HepG2 (cell line): ENCODE data around the gene NOSIP. TPM values are rescaled to one million over a fixed set of nuclear protein-coding genes. Genes with fewer than 3 reads are reported as not detected.
A peak's percentile ranks its signal among the peaks of the same experiment; 100 is the strongest.

Experiments used
- ATAC-seq: fragments of 200-7000 bp; cut with Tn5 transposase; 3 replicates; pipeline ENCODE4 v1.9.1; 2020; ENCODE audit warnings: mild to moderate bottlenecking, moderate library complexity
- BruUV-seq: library from RNA; stranded (reverse); fragments of 400-500 nt; replicated peaks from 2 replicates; lab custom pipeline; 2021; lab: Mats Ljungman, UMichigan
- CTCF ChIA-PET: fragments of 300-600 bp; formaldehyde crosslinking; extraction: SDS; loops from one replicate; lab custom pipeline; 2021; ENCODE audit warnings: low total read pairs, inconsistent platforms, low intra/inter-chr PET ratio; lab: Yijun Ruan, JAX
- POLR2A ChIA-PET: fragments of 350-600 bp; sonication (Branson Sonifier 250); formaldehyde crosslinking; loops from one replicate; lab custom pipeline; 2020; ENCODE audit warnings: antibody characterized with exemption, inconsistent platforms; lab: Yijun Ruan, JAX
- DNase-seq: peaks from one replicate; pipeline ENCODE4 v3.0.0-alpha.2; 2015; ENCODE audit warnings: low spot score
- FAIRE-seq: peaks from 3 replicates; lab custom pipeline; 2011; peaks lifted over from hg19 to GRCh38; lab: Jason Lieb, UNC
- H2AFZ ChIP-seq: one replicate; pipeline ENCODE4 v1.6.1; 2011; ENCODE audit warnings: low read length, inconsistent platforms
- H3K27ac ChIP-seq: fragments of 300-600 bp; 3 replicates; pipeline ENCODE4 v1.8.0; 2011; ENCODE audit warnings: mixed run types, mild to moderate bottlenecking, mixed read lengths, low read length, inconsistent platforms; ENCODE audit not compliant: insufficient read depth; ENCODE audit errors: extremely low read length
- H3K27me3 ChIP-seq, 2 experiments: fragments of 200-600 bp in 1 of 2; 2 replicates in 1 of 2; 3 replicates in 1 of 2; pipeline versions ENCODE4 v1.6.0 to v1.8.0; 2011; ENCODE audit warnings: low read length in 2 of 2, mild to moderate bottlenecking in 2 of 2, moderate library complexity in 2 of 2, inconsistent platforms in 1 of 2; ENCODE audit not compliant: insufficient read depth in 2 of 2, control insufficient read depth in 1 of 2
- H3K36me3 ChIP-seq, 2 experiments: fragments of 200-600 bp in 1 of 2; replicated peaks in 1 of 2; 2 replicates in 1 of 2; 3 replicates in 1 of 2; pipeline versions ENCODE4 v1.5.1 to v1.8.0; 2011; ENCODE audit warnings: low read length in 2 of 2, inconsistent platforms in 1 of 2; ENCODE audit not compliant: insufficient read depth in 2 of 2, control insufficient read depth in 1 of 2
- H3K4me1 ChIP-seq: 2 replicates; pipeline ENCODE4 v1.5.1; 2012; ENCODE audit warnings: low read length, inconsistent platforms; ENCODE audit not compliant: insufficient read depth
- H3K4me2 ChIP-seq: 2 replicates; pipeline ENCODE4 v1.6.0; 2011; ENCODE audit warnings: low read depth, low read length, inconsistent platforms
- H3K4me3 ChIP-seq, 3 experiments: fragments of 200-600 bp in 1 of 3; sonication (generic), shearing (Covaris generic) in 1 of 3; replicated peaks in 1 of 3; 2 replicates each; pipeline ENCODE4 v1.5.1; 2011 to 2016; ENCODE audit warnings: low read length in 3 of 3, inconsistent platforms in 2 of 3, low read depth in 2 of 3, mild to moderate bottlenecking in 2 of 3, control low read depth in 1 of 3, mixed read lengths in 1 of 3; ENCODE audit not compliant: insufficient read depth in 1 of 3
- H3K79me2 ChIP-seq: one replicate; pipeline ENCODE4 v1.6.1; 2011; ENCODE audit warnings: low read length, inconsistent platforms; ENCODE audit not compliant: insufficient read depth
- H3K9ac ChIP-seq: 2 replicates; pipeline ENCODE4 v1.6.0; 2011; ENCODE audit warnings: mild to moderate bottlenecking, low read depth, low read length, inconsistent platforms; ENCODE audit not compliant: insufficient read depth
- H3K9me3 ChIP-seq: 2 replicates; pipeline ENCODE4 v1.5.1; 2012; ENCODE audit warnings: mild to moderate bottlenecking, low read length
- H4K20me1 ChIP-seq: 2 replicates; pipeline ENCODE4 v1.6.0; 2011; ENCODE audit warnings: inconsistent platforms, mild to moderate bottlenecking, low read length, moderate library complexity; ENCODE audit not compliant: insufficient read depth
- CREB1 ChIP-seq, 2 experiments: fragments of 450-650 bp in 1 of 2; IDR thresholded peaks; 2 replicates each; pipeline ENCODE4 v1.6.1; 2016 to 2017; ENCODE audit warnings: control low read depth in 1 of 2, mild to moderate bottlenecking in 1 of 2, missing compliant biosample characterization in 1 of 2, missing genetic modification characterization in 1 of 2
- NCOA5 ChIP-seq: sonication (generic); formaldehyde crosslinking; IDR thresholded peaks from 2 replicates; pipeline ENCODE4 v1.4.0; 2020; ENCODE audit warnings: missing genetic modification reagents
- SAP130 ChIP-seq: IDR thresholded peaks from 2 replicates; pipeline ENCODE4 v1.6.1; 2016; ENCODE audit warnings: low read depth
- SOX13 ChIP-seq, 3 experiments: fragments of 450-650 bp in 1 of 3; sonication (generic) in 1 of 3; formaldehyde crosslinking in 1 of 3; IDR thresholded peaks in 2 of 3; conservative IDR thresholded peaks in 1 of 3; 2 replicates each; pipeline versions ENCODE4 v1.5.0 to v1.6.1; 2016 to 2020; ENCODE audit warnings: antibody characterized with exemption in 1 of 3, mild to moderate bottlenecking in 1 of 3, missing compliant biosample characterization in 1 of 3, missing genetic modification reagents in 1 of 3, moderate library complexity in 1 of 3
- SOX6 ChIP-seq, 2 experiments: fragments of 450-650 bp in 1 of 2; sonication (generic) in 1 of 2; formaldehyde crosslinking in 1 of 2; IDR thresholded peaks; 2 replicates each; pipeline versions ENCODE4 v1.4.0 to v1.6.1; 2017 to 2020; ENCODE audit warnings: antibody characterized with exemption in 1 of 2, mild to moderate bottlenecking in 1 of 2, missing genetic modification reagents in 1 of 2
- STAG1 ChIP-seq: sonication (generic); formaldehyde crosslinking; IDR thresholded peaks from 2 replicates; pipeline ENCODE4 v1.4.0; 2020; ENCODE audit warnings: missing genetic modification reagents
- THAP11 ChIP-seq: IDR thresholded peaks from 2 replicates; pipeline ENCODE4 v1.6.1; 2016; ENCODE audit warnings: missing biosample characterization, missing genetic modification reagents
- XRCC5 ChIP-seq: fragments of 200-400 bp; formaldehyde crosslinking; optimal IDR thresholded peaks from 2 replicates; pipeline ENCODE3; 2017; ENCODE audit warnings: mild to moderate bottlenecking, low read length
- ZFP36L2 ChIP-seq: sonication (generic); formaldehyde crosslinking; IDR thresholded peaks from 2 replicates; pipeline ENCODE4 v1.4.0; 2020; ENCODE audit warnings: missing genetic modification reagents
- ZMYM3 ChIP-seq: sonication (generic); formaldehyde crosslinking; IDR thresholded peaks from 2 replicates; pipeline ENCODE4 v1.5.1; 2020; ENCODE audit warnings: mild to moderate bottlenecking, missing genetic modification reagents
- ZNF446 ChIP-seq: sonication (generic); formaldehyde crosslinking; IDR thresholded peaks from 2 replicates; pipeline ENCODE4 v1.5.0; 2020; ENCODE audit warnings: mild to moderate bottlenecking, missing genetic modification reagents
- ZSCAN21 ChIP-seq: sonication (generic); formaldehyde crosslinking; IDR thresholded peaks from 2 replicates; pipeline ENCODE4 v1.8.0; 2022; ENCODE audit warnings: mild to moderate bottlenecking, missing genetic modification reagents, moderate library complexity, borderline replicate concordance
- WGBS: methylation state at CpG from one replicate; pipeline ENCODE4 v1.1.6; 2017; ENCODE audit warnings: low lambda C conversion rate; 5-methylcytosine and 5-hydroxymethylcytosine counted together
- in situ Hi-C: cut with HindIII; loops from 2 replicates; pipeline ENCODE4 v1.10.0; 2017; ENCODE audit warnings: low pct_unique_long_range_greater_than_20kb; ENCODE audit not compliant: extremely low pct_ligation_motif_present
- intact Hi-C: fragments of 100-400 bp; cut with micrococcal nuclease; formaldehyde crosslinking; loops from one replicate; pipeline ENCODE4 v1.10.0; 2022; ENCODE audit not compliant: unreplicated experiment
- polyA plus RNA-seq, 8 experiments: library from polyadenylated mRNA; depleted of rRNA in 3 of 8; stranded (reverse) in 7 of 8; unstranded in 1 of 8; fragments of >200 nt; fragmentation: Illumina TruSeq in 4 of 8; extraction: Trizol in 4 of 8; gene quantifications; 2 replicates each; pipeline versions ENCODE4 v1.2.1 to v1.2.3, GENCODE V29; 2011 to 2016; ENCODE audit warnings: low read depth in 4 of 8, missing spikeins in 1 of 8, mixed read lengths in 1 of 8; ENCODE audit not compliant: insufficient read depth in 1 of 8
- total RNA-seq, 5 experiments: library from RNA; depleted of rRNA; stranded (reverse); fragments of >200 nt; fragmentation: Illumina TruSeq; extraction: Trizol; gene quantifications; 2 replicates each; pipeline ENCODE4 v1.2.3, GENCODE V29; 2016; ENCODE audit warnings: low read depth in 1 of 5
- TF ChIP-seq, protein P1 (sequence below): sonication (generic); formaldehyde crosslinking; IDR thresholded peaks from 2 replicates; pipeline ENCODE4 v1.4.0; 2020; ENCODE audit warnings: mild to moderate bottlenecking, missing genetic modification reagents, borderline replicate concordance

The NOSIP gene
- total and polyA plus RNA-seq, 2 of the 13 experiments (the other 11 are each of a cell fraction or from before 2014, with no cell fraction given) = 54.3 to 78.0 TPM

DNA sequence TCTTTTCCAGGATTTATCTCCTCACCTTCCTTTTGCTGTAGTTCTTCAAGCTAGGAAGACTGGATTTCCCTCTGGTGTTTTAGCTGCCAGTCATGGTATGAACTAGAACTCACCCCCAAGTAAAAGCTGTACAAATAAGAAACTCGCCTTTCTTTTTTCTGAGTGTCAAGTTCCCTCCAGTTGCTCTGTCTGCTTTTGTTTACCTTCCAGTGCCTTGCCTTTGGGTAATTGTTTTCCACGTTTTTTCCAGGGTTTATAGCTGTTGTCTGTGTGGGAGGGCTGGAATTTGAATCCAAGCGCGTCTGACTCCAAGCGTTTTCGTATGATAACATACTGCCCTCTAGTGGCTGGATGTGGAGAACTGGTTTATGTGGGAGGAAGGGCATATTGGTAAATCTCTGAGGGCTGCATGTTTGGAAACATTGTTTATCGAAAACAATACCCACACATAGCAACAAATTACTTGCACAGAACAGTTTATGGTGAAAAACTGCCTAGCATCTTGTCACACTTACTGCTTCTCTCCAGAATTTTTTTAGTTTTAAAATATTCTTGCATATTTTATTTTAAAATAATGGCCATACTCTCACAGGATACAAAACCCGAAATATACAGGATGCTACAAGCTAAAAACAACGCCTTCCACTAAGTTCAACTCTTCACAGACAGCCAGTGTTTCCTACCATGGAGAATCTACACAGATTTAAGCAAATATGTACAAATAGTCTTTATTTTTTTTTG lies 33.4 kb downstream of the NOSIP start (continued):
- TF ChIP-seq CREB1 (IDR thresholded peaks at IDR 0.05) = no peak
- 0 out of 2 replicates have a peak, but pooled peaks have one; percentile 36 for TF ChIP-seq CREB1 (CRISPR knock-in tag; IDR thresholded peaks at IDR 0.05)
- TF ChIP-seq SOX6 (IDR thresholded peaks at IDR 0.05) = no peak
- peak; percentile 63 for TF ChIP-seq SOX6 (CRISPR knock-in tag; IDR thresholded peaks at IDR 0.05)
- TF ChIP-seq STAG1 (CRISPR knock-in tag) = peak; percentile 91
- TF ChIP-seq SAP130 (CRISPR knock-in tag) = peak; percentile 57
- peak; percentile 43; the same call in 1 of the 2 replicates for TF ChIP-seq THAP11
- no peak for TF ChIP-seq SOX13 (IDR thresholded peaks at IDR 0.05)
- peak in 1 of 2 experiments; percentile 62; a peak in 2 of 4 replicates for TF ChIP-seq SOX13 (CRISPR knock-in tag; conservative IDR thresholded peaks at IDR 0.05 in 1 of 2, IDR thresholded peaks at IDR 0.05 in 1 of 2)
- peak; percentile 54 for TF ChIP-seq XRCC5
- TF ChIP-seq ZFP36L2 (CRISPR knock-in tag) = no peak

- H3K27ac ChIP-seq = no peak overlapping the region
- H2AFZ ChIP-seq = no peak overlapping the region
- FAIRE-seq (no peak), DNase-seq (no peak), ATAC-seq (no peak; the same call in 2 of the 3 replicates)
- ChIA-PET CTCF (no interaction called here), POLR2A (no interaction called here)
- no peak overlapping the region for H3K4me3 ChIP-seq
- H3K9ac ChIP-seq = no peak overlapping the region
- no peaks in the 10 kb centered on the region for H4K20me1 ChIP-seq
- H3K79me2 ChIP-seq = no peaks in the 10 kb centered on the region
- peaks cover 3 to 8% of the 10 kb centered on the region in 2 experiments for H3K36me3 ChIP-seq
- no peak overlapping the region for H3K4me2 ChIP-seq
- no peak for TF ChIP-seq NCOA5 (CRISPR knock-in tag)
- peak; percentile 67; the same call in 1 of the 2 replicates for TF ChIP-seq ZMYM3 (CRISPR knock-in tag)
- no peak for TF ChIP-seq ZNF446 (CRISPR knock-in tag)
- no peak for TF ChIP-seq ZSCAN21 (CRISPR knock-in tag)
- TF ChIP-seq, protein P1, sequence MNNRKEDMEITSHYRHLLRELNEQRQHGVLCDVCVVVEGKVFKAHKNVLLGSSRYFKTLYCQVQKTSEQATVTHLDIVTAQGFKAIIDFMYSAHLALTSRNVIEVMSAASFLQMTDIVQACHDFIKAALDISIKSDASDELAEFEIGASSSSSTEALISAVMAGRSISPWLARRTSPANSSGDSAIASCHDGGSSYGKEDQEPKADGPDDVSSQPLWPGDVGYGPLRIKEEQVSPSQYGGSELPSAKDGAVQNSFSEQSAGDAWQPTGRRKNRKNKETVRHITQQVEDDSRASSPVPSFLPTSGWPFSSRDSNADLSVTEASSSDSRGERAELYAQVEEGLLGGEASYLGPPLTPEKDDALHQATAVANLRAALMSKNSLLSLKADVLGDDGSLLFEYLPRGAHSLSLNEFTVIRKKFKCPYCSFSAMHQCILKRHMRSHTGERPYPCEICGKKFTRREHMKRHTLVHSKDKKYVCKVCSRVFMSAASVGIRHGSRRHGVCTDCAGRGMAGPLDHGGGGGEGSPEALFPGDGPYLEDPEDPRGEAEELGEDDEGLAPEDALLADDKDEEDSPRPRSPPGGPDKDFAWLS (CRISPR knock-in tag) = no peak
- in situ Hi-C loops = loop anchor here (5.0 kb wide), 1 partner anchor 37 kb away; no protein-coding TSS in a partner anchor
- TSS peak; percentile 37 for BruUV-seq
- WGBS = 94% methylated on average over 5 of the region's 5 CpGs
- H3K27me3 ChIP-seq = no peaks in the 10 kb centered on the region
- H3K9me3 ChIP-seq = no peaks in the 10 kb centered on the region
- peaks cover 5% of the 10 kb centered on the region for H3K4me1 ChIP-seq
- intact Hi-C loops = no loop called here
These were observed 36.2 kb downstream of the NOSIP start for GRCh38 chr19:49544154-49544553.
